ENCODE measurements around the gene MOB3B.
"Not testable (repeated sequence)": the region's sequence is repeated elsewhere in the genome, so short reads cannot be mapped to it uniquely, and the experiment has no call there.

MOB3B gene

DNA sequence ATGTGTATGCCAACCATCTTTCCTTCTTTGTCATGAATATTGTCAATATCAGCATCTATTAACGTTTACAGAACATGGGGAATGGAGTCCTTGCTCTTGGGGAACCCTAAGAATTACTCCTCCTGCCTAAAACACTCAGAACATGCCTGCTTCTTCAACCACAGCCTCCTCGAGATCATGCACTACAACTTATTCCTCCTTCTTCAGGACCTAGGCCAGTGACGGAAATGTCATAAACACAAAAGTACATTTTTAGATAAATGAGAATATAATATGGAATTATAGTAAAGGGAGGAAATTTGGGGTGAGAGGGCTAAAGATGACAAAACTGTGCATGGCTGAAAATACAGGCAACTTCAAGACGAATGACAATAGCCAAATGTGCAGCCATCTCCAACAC, 8.6 kb downstream of the MOB3B start:
- in situ Hi-C loops (cut with MboI; ENCODE audit: low sequenced_read_pairs), result no loop called here

DNA sequence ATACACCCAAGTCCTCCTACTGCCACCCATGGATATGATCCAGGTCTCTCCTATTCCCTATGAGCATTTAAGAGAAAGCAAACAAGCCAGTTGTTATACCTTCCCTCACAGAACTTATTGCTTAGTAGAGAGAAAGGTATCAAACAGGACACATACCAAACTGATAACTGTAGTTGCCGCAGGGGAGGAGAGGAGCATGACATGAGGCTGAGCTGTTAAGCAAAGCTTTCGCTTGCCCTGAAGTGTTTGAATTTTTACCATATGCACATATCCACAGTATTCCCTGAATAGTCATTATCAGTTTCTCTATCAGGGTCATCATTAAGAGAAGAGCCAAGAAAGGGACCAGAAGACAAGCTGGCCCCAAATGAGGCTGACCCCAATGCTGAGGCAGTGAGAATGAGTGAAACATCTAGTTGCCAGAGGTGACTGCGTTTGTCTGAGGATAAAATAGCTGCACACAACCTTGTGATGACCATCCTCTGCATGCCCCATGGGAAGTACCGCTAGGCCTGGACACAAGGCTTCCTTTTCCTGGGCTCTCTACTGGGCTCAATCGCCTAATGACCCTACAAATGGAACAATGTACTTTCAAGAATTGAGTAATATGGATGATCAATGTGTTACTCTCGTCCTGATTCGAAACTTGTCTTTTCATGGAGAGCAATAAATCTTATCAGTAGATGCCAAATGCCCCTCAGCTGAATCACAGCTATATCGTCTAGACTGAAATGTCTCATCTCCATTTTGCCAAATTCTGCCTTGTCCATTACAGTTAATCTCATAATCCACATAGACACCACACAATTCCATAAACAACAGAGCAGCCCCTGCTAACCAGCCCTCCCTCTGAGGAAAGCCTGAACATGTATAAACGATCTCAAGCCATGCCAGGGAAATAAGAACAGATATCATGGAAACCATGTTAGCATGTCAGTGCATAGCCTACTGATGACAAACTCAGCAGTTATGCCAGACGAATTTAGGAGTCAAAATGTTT, 9.8 kb downstream of the MOB3B start:
- in situ Hi-C loops (cut with MboI; ENCODE audit: low sequenced_read_pairs), result no loop called here

DNA sequence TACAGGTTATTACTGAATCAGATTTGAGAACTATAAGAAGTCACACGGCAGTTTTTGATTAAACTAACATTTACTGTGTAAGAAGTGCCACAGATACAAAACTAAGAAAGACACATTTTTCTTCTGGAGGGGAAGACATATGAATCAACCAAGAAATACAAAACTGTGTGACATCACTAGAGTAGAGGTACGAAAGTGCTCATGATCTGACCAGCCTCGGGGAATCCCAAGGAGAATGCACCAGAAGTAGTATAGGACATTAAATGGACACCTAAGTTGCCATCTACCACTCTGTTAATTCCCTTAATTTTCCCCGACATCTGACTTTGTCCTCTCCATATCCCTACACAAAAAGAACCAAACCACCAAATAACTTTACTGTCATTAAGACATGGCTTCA, 10.8 kb downstream of the MOB3B start:
- in situ Hi-C loops (cut with MboI; ENCODE audit: low sequenced_read_pairs), result no loop called here

DNA sequence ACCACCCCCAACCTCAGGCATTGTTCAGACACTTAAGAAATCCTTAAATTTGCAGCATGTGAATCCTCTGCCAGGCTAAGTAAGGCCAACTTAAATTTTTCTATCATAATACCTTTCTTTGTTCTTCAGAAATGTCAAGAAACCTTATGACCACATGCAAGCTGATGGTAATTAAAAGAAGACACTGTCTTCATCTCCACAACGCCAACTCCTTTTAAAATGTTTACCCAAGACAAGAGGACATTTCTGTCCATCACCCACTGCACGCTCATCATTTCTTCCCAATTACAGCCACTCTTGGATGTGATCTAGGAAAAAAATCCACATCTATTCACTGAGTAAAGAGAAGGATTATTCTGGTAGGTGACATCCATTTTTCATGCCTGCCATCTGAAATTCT, 11.6 kb downstream of the MOB3B start:
- in situ Hi-C loops (cut with MboI; ENCODE audit: low sequenced_read_pairs), result no loop called here

DNA sequence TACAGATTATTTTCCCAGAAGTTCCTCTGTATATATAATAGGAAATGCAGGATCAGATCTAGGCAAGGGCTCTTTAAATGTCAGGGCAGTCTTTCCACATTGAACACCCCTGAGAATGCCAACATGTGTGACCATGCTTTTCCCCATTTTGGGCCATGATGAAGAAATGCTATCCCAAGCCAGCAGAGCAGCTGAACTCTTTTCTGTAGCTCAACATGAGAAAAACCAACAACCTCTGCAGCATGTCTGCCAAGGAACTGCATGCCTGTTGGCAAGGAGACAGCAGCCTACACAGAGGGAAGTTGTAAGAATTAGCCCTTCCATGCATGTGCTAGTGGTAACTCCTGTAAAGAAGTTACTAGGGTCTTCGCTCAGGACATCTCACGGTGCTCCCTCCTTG, 15.1 kb downstream of the MOB3B start:
- in situ Hi-C loops (cut with MboI; ENCODE audit: low sequenced_read_pairs), result no loop called here

DNA sequence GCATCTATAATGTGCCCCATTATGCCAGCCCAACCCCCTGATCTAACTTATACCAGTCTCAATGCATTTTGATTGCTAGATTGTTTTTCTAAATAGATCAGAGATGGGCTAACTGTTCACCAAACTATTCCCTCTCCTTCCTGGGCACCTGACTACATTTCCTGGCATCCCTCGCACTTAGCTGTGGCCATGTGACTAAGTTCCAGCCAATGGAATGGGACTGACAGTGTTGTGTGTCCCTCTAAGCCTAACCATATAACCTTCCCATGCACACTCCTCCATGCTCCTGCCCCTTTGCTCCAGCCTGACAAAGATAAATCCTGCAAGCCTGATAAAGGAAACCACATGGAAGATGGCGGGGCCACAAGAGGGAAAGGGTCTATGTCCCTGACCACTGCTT, 17.8 kb downstream of the MOB3B start:
- in situ Hi-C loops (cut with MboI; ENCODE audit: low sequenced_read_pairs), result no loop called here

DNA sequence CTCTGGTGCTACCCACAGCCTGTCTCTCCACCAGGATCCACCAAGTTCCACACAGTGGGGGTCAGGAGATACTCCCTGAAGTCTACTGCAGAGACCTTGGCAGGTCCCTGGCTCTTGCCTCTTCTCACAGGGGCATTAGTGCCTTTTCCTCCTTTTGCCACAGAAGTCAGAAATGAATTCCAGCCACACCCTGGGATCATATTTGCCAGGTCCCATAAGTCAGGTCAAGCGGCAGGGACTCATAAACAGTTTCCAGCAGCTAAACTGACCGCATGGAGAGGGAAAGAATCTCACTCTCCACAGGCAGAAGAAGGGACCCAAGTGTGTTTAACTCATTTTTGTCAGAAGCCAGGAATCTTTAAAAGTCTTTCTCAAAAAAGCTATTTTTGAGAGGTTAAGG, 18.8 kb downstream of the MOB3B start:
- in situ Hi-C loops (cut with MboI; ENCODE audit: low sequenced_read_pairs), result no loop called here

DNA sequence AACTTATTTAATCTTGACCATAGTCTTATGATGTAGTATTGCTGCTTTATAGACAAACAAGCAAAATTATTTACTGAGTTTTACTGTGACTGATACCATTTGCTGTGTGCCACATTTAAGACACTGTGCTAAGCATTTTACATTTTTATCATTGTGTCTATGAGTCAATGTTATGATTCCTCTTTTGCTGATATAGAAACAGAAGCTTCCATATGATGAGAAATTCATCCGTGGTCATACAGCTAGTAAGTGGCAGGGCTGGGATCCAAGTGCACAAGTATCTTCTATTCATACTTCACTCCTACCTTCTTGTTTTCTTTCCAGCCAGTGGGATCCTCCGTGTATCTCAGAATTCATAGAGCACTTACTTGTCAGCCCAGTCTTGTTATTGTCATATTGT, 22.6 kb downstream of the MOB3B start:
- in situ Hi-C loops (cut with MboI; ENCODE audit: low sequenced_read_pairs), result no loop called here

DNA sequence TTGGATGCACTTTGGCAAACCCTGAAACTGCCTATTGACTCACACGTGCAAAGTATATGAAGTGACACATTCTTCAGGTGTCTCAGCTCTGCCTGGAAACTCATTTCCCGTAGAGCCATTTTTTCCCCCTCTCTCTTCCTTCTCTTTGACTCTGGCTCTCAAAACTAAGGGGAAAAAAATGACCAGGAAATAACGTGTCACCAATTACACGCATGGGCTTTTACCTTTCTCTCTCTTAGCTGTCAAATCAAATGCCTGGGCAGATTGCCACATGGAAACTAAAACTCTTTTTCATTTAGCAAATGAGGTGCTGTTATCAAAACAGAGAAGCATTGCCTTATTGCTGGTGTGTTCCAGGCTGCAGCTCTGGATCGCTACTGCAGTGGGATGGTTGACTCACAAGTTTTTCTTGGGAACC, 23.9 kb downstream of the MOB3B start:
- in situ Hi-C loops (cut with MboI; ENCODE audit: low sequenced_read_pairs), result no loop called here

DNA sequence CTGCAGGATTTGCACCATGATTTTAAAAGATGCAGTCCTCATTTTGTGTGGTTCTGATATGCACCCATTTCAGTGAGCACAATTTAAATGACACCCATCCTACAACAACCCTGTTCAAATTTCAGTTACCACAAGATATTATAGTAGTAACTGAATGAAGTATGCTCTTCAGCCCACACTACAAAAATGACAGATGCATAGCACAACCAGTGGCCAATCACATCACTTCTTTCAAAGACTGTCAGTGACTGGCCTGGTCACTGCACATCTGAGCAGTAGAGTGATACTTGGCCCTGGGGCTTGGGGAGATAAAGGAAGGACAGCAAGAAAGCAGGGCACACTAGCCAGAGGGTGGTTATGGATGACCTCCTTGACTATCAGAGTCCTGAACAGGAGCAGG, 25.4 kb downstream of the MOB3B start:
- in situ Hi-C loops (cut with MboI; ENCODE audit: low sequenced_read_pairs), result no loop called here

DNA sequence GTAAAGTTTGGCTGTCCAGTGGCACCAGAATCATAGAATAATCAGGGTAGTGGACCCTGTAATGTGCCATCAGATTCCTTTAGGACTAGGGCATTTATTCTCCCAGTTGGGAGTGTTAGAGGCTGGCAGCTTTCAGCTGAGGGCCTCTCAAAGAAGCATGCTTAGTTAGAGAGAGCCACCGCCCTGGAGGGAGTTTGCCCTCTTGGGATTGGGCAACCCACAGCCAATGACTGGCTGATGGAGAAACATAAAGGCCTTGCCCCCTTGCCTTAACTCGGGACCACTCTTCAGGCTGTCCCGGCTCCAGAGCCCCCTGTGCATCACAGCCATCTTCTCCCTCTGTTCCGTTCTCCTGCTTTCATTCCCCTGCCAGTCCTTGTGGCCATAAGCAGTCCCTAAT, 26.0 kb downstream of the MOB3B start:
- in situ Hi-C loops (cut with MboI; ENCODE audit: low sequenced_read_pairs), result no loop called here

DNA sequence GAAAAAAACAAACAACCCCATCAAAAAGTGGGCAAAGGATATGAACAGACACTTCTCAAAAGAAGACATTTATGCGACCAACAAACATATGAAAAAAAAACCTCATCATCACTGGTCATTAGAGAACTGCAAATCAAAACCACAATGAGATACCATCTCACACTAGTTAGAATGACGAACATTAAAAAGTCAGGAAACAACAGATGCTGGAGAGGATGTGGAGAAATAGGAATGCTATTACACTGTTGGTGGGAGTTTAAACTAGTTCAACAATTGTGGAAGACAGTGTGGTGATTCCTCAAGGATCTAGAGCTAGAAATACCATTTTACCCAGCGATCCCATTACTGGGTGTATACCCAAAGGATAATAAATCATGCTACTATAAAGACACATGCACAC, 28.7 kb downstream of the MOB3B start:
- in situ Hi-C loops (cut with MboI; ENCODE audit: low sequenced_read_pairs), result not testable (repeated sequence)

DNA sequence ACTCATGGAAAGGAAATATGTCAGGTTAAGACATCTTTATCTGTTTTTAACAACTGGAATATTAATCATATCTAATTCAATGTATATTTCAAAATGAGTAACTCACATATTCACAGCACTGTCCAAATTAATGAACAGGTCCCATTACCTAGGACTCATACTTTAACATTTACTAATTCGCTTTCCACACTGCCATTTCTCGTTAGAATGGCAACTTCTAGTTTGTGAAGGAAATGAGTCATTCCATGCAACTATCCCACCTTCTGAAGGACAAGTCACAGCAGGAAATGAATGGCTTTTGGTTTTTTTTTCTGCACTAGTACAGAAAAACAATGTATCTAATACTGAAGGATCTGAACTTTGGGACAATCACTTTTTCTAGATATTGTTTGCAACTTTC, 30.2 kb downstream of the MOB3B start:
- in situ Hi-C loops (cut with MboI; ENCODE audit: low sequenced_read_pairs), result no loop called here

DNA sequence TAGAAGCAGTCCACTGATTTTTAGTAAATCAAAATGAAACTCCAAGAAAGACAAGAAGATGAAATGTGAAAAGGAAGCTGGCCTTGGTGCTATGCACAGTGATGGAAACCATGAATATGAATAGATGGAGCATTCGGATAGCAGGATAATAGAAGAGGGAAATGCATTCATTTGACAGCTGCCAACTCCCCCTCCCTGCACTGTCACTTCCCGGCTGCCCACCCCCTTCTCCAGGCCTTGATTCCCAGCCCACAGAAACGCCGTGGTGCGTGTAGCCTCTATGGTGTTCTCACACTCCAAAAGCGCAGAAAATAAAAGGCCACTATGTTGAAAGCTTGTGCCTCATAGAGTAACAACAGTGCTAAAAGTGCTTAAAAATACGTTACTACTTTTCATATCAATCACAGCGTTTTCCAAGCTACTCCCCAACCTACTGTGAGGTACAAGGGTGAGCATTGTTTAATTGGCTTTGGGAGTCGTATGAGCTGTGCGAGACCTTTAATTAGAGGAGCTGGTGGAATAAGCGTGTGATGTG, 31.7 kb downstream of the MOB3B start:
- in situ Hi-C loops (cut with MboI; ENCODE audit: low sequenced_read_pairs), result no loop called here

DNA sequence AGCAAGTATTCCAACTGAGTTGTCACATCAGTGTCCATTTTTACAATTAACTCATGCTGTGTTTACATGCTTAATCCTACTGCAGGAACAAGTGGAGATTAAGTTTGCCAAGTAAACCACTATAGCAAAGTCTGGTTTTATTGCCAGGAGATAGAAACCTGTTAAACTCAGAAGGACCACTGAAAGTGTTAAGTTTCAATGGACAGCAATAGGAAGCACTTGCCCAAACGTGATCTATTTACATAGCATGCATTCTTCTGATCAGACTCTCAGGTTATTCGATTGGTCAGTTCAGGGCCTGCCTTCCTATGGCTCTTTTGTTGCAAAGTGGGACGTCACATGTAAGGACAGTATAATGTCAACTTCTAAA, 33.5 kb downstream of the MOB3B start:
- in situ Hi-C loops (cut with MboI; ENCODE audit: low sequenced_read_pairs), result no loop called here

DNA sequence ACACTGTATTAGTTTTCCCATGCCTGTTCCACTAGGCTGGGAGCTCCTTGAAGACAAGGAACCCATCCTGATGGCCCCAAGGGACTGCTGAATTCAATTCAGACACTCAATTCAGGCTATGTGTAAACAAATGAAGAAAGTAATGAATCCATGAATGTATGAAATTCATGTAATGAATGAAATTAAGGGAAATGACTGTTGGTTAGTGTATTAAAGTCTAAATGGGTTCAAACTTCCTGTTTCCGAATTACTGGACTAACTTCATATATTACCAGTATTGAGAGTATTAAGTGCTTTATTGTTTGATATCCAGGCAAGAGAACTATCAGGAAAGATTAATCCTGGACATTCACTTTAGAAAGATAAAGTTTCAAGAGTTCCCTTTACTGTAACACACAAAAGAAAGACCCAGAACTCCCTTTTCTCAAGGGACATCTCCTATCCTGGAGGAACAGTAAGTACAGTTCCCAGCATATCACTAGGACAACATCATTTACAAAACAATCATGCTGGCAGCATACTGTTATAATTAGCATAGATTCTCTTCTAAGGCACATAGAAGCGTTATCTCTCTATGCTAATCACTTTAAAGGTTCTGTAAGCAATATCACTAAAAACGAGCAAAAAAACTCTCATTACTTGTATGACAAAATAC, 34.0 kb downstream of the MOB3B start:
- in situ Hi-C loops (cut with MboI; ENCODE audit: low sequenced_read_pairs), result no loop called here

DNA sequence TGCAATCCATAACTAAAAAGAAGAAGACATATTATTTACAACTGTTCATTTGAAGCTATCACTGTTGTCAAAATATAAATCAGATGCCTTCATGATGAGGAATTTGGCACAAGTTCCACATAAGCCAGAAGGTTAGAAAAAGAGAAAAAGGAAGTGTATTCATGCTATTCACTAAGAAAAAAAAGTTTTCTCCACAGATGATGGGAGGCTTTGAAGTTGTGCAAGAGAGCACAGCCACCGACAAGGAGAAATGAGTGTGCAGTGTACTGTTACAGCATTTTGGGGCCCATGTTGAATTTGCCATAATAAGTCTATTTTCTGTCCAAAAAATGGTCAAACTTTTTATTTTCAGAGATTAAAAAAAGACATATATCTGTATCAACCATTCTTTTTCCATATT, 38.5 kb downstream of the MOB3B start:
- in situ Hi-C loops (cut with MboI; ENCODE audit: low sequenced_read_pairs), result no loop called here

DNA sequence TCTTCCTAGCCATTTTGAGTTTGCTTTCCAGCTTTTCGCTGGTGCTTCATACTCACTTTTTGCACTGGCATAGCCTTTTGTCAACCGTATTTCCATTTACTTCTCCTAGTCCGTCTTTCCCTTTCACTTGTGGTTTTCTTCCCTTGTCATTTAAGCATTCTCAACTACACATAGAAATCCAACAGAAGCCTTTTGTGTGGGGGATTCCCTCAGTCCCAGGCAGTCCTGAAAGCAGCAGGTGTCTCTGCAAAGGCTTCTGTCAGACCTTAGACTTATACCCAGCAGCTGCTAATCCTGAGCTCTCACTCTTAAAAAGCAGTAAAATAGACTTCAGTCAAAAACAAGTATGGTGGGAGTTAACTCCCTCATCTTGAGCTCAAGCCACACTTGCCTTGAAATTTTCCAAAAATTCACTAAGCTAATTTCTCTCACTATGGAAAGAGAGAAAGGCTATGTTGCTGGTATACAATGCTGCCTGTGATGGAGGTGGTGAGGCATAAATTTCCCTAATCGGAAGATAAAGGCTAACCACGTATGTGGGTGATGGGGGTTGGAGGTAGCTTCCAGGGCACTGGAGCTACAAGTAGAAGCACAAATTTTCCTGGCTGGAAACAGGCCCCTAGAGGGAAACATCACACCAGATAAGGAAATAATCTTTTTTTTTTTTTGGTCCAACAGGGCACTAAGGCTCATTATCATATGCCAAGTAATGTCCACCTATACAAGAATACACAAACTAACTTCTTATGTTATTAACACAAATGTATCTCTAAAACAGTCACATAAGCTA, 40.3 kb downstream of the MOB3B start:
- in situ Hi-C loops (cut with MboI; ENCODE audit: low sequenced_read_pairs), result no loop called here

DNA sequence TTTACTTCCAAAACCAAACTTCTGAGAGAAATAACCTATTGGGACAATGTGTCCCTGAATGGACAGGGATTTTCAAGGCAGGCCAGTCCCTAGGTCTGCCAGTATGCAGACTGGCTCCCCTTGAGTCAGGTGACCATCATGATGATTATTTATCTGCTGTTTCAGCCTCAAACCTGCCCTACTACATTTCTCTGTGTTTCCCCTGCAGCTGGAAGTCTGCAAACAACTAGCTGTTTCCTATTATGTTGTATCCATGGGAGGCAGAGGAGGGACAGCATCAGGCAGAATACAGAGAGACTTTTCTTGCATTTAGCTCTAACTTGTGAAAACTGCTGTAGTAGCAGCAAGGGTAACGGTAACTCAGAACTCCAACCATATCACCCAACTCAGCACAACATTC, 41.7 kb downstream of the MOB3B start:
- in situ Hi-C loops (cut with MboI; ENCODE audit: low sequenced_read_pairs), result no loop called here

DNA sequence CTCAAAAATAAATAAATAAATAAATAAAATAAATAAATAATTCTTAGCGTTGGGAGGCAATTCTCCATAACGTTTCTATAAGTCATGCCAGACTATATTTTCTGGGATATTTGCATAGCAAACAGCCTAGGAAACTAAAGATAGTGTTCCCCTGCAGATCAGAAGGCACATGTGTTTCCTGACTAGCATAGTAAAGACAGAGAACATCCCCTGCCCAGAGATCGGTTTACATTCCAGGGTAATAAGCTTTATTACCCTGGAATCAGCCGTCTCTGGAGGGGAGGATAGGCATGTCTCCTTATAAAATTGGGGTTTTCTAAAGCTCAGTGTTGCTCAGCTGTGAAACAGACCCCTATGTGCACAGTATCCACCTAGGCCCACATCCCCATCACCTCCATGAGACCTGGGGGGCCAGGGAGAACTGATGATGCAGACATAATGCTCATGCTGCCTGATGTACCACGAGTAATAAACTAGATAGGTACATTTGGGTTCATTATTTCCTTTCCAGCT, 42.4 kb downstream of the MOB3B start:
- in situ Hi-C loops (cut with MboI; ENCODE audit: low sequenced_read_pairs), result no loop called here

DNA sequence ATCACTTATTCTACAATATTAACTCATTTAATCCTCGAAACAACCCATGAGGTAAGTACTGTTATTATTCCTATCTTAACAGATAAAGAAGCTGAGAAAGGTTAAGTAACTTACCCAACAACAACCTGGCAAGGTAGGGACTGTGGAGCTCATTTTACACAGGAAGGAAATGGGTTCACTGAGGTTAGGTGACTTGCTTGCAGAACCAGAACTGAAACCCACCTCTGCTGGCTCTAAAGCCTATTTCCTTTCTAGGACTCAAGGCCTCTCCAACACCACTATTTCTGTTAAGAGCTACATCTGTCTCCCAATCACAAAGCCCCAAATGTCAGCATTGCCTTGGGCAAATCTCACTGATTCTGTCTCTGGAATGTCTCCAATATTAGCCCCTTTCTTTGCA, 44.5 kb downstream of the MOB3B start:
- in situ Hi-C loops (cut with MboI; ENCODE audit: low sequenced_read_pairs), result no loop called here
